ENCODE measurements around the gene ARMC6.

DNA sequence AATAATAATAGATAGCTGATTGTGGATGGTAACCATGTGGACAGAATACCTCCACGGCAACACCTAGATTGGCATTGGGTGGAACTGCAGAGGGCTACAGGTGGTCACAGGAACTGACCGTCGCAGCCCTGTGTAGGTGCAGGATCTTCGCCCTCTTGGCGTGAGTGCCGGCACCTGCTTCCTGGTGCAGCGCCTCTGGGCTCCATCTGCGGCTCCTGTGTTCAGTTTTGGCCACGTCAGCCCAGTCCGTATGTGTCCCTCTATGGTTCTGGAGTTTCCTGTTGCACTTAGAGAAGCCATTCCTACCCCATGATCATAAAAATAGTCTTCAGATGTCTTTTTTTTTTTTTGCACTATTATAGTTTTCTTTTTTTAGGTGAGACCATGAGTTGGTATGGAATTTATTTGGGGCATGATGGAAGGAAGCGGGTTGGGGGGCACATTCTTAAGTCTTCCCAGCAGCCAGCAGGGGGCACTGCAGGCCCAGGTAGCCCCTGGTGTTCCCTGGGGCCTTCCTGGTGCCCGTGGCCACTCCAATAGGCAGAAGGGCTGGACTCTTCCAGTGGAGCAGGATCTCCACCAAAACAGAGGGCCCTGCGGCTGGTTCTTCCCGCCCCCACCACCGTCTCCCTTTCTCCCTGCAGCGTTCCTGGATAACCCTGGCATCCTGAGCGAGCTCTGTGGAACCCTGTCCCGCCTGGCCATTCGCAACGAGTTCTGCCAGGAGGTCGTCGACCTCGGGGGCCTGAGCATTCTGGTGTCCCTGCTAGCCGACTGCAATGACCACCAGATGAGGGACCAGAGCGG, 20.3 kb downstream of the ARMC6 start:
- TF ChIP-seq CTCF (conservative IDR thresholded peaks at IDR 0.05; ENCODE audit: low read length) (peak; percentile 87), EZH2phosphoT487 (IDR thresholded peaks at IDR 0.05; ENCODE audit: borderline replicate concordance, low read depth, low read length) (no peak)

All from OCI-LY7 (cell line).